Measurements from ENCODE around the gene PDE10A.

DNA sequence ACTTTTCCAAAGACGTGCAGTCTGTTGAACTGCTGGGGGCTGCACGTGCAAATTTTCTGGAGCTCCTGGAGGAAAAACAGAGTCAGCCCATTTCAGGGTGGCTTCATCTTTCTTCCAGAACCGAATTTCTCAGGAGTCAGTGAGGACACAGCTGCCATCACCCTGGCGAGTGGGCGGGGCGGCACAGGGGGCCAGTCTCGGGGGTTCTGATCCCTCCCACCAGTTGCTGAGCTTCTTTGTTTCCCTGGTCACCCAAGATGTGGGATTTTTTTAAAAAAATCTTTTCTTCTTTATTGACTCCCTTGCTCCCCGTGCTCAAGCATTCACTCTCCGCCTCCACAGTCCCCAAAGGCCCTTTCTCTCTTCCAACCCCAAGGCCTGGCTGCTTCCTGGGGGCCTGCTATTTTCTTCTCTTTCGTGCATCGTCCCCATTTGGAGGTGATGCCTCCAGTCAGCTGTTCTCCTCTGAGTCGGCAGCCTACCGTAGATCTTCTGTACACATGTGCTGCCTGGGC, 362.6 kb downstream of the PDE10A start:
- TF ChIP-seq, protein P1, sequence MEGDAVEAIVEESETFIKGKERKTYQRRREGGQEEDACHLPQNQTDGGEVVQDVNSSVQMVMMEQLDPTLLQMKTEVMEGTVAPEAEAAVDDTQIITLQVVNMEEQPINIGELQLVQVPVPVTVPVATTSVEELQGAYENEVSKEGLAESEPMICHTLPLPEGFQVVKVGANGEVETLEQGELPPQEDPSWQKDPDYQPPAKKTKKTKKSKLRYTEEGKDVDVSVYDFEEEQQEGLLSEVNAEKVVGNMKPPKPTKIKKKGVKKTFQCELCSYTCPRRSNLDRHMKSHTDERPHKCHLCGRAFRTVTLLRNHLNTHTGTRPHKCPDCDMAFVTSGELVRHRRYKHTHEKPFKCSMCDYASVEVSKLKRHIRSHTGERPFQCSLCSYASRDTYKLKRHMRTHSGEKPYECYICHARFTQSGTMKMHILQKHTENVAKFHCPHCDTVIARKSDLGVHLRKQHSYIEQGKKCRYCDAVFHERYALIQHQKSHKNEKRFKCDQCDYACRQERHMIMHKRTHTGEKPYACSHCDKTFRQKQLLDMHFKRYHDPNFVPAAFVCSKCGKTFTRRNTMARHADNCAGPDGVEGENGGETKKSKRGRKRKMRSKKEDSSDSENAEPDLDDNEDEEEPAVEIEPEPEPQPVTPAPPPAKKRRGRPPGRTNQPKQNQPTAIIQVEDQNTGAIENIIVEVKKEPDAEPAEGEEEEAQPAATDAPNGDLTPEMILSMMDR (IDR thresholded peaks at IDR 0.05) = no peak
- TF ChIP-seq POLR2A (IDR thresholded peaks at IDR 0.05) = no peak
- TF ChIP-seq EP300 (IDR thresholded peaks at IDR 0.05) = no peak

Data from ovary (tissue), 3 donors.